HTR-8/SVneo (cell line): Measurements from ENCODE around the gene C1QTNF12.
"Not testable (repeated sequence)": the region's sequence is repeated elsewhere in the genome, so short reads cannot be mapped to it uniquely, and the experiment has no call there.

ENCODE experiments used
- DNase-seq: peaks from one replicate; pipeline ENCODE4 v3.0.0; 2011; ENCODE audit warnings: low spot score, mixed read lengths; ENCODE audit not compliant: insufficient read length
- FAIRE-seq: peaks from 2 replicates; lab custom pipeline; 2011; peaks lifted over from hg19 to GRCh38; lab: Jason Lieb, UNC

The C1QTNF12 gene

GRCh38 chr1:1260843-1261560, 14.5 kb upstream of the C1QTNF12 start:
- no peak for FAIRE-seq

GRCh38 chr1:1259951-1260600, 13.6 kb upstream of the C1QTNF12 start:
- DNase-seq (no peak), FAIRE-seq (no peak)

More at GRCh38 chr1:1260843-1261560, 14.5 kb upstream of the C1QTNF12 start:
- DNase-seq = no peak

DNA sequence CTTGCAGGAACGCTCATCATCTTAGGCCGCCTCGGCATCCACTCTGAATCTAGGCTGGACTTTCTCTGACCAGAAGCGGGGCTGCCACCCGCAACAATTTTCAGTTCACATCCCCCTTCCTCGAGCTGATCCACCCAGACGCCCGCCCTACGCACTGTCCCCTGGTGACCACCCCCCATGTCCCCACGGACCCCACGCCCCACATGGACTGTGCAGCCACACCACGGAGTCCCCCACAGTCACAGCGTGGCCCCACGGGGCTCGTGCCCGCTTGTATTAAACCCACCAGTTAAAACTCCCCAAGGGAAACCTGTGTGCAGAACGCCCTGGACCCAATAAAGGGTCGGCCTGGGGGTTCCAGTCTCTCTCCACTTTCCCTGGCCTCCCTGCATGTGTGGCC, 13.0 kb upstream of the C1QTNF12 start:
- FAIRE-seq (no peak), DNase-seq (no peak)

GRCh38 chr1:1259119-1259488, 12.6 kb upstream of the C1QTNF12 start:
- peak; percentile 98 for FAIRE-seq
- no peak for DNase-seq

- FAIRE-seq (no peak), DNase-seq (no peak)
These were observed 10.7 kb upstream of the C1QTNF12 start for GRCh38 chr1:1256956-1257871.

- DNase-seq (no peak), FAIRE-seq (no peak)
These were observed 9.1 kb upstream of the C1QTNF12 start for GRCh38 chr1:1255611-1256010.

DNA sequence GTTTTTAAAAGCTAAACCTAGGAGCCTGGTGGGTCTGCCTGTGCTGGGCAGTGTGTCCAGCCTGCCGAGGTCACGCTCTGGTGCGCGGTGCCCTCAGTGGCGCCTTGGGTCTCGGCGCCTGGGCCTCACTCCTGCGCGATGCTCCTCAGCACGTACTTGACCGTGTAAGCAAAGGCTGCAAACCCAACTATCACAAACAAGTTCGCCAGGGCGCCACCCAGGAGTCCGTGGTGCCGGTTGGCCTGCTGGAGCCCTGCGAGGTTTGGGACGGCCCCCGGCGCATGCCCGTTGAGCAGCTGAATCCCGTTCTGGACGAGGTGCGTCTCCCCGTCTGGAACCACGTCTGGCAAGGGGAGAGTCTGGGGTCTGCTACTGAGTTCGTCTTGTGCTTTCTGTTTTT, 8.6 kb upstream of the C1QTNF12 start:
- no peak for FAIRE-seq
- DNase-seq = no peak

DNA sequence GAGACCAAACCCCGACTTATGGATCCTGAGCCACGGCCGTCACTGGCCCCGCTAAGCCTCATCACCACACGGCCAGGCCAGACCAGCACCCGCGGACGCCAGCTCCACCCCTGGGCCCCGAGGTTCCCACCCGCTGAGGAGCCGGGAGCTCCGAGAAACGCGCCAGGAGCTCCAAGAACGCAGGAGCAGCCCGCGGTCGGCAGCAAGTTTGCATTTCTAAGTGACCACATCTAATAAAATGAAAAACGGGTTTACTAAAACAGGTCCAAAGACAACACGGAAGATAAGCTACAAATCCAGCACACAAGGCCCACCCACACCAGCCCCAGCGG, 8.1 kb upstream of the C1QTNF12 start:
- DNase-seq (no peak), FAIRE-seq (no peak)

GRCh38 chr1:1253972-1254666, 7.6 kb upstream of the C1QTNF12 start:
- FAIRE-seq (no peak), DNase-seq (no peak)

GRCh38 chr1:1253314-1253713, 6.8 kb upstream of the C1QTNF12 start:
- no peak for DNase-seq
- FAIRE-seq = no peak

DNA sequence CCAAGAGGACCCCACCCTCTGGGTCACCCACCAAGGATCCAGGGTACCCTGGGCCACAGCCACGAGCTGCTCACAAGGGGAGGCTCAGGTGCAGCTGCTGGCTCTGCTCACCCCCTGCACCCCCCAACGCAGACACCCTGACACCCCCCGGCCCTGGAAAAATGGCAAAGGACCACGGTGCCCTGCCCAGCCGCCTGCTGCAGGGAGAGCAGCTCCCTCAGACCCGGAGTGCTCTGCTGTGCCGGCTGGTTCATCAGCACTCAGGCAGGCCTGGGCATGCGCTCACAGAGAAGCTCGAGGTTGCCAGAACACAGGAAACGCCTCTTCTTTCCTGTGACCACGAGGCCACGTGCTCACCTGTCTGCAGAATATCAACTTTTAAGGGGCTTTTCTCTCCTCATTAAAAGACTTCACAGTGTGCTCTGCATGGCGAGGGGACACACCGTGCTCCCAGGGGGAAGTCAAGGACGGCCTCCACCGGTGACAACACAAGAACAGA, 4.3 kb upstream of the C1QTNF12 start:
- FAIRE-seq = peak; percentile 20

GRCh38 chr1:1248009-1248913, 1.7 kb upstream of the C1QTNF12 start:
- peak; percentile 51 for FAIRE-seq
- DNase-seq = not testable (repeated sequence)

More for the DNA sequence above, 4.3 kb upstream of the C1QTNF12 start:
- peak; percentile 33 for DNase-seq

DNA sequence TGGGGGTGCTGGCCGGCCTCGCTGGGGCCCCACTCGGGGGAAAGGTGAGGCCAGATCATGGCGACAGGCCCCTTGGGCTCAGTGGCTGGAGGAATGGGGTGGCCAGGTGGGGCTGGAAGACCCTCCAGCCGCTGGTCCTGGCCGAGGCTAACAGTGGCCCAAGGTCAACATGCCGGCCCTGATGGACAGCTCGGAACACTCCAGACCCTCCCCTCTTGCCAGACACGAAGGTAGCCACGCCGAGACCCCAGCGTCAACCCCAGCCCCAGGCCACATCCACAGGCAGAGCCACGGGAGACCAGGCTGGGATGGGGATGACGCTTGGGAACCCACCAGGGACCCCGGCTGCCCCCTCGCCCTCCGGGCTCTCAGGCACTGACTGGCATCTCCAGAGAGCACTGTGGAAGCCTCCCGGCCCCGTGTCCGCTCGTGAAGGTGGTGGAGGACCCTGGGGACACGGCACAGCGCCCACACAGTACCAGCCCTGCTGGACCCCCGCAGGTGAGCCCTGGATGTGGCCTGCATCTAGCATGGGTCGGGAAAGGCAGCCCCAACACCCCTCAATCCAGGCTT, 905 bp upstream of the C1QTNF12 start:
- FAIRE-seq (no peak), DNase-seq (no peak)

DNA sequence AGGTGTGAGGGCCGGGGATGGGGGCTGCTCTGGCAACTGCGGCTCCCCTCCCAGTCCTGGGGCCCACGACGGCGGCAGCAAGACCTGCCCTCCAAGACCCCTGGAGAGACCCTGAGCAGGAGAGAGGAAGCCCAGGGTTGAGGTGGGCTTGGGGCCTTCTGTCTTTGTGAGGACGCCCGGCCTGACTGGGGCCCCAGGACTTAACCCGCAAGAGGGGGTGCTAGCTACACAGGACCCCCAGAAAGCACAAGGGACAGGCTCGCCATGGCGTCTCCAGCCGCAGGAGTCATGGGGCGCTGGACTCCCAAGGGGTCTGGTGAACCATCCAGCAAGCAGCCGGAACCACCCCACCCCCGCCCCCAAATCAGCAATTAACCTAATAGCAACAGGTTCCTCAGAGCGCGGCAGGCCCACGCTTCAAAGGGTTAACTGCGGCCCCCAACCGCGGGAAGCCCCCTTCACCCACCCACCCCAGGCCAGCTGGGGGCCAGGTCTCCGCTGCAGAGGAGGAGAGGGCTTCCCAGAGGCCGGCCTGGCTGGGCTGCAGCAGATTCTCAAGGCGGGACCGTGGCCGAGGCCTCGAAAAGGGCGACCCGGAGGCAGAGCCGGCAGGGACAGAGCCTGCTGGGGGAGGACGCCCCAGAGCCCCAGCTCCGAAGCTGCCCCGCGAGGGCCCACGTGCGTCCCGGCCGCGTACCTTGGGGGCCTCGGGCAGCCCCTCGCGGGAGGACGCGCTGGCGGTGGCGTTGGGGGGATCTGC, 525 bp downstream of the C1QTNF12 start:
- no peak for FAIRE-seq
- DNase-seq = no peak

DNA sequence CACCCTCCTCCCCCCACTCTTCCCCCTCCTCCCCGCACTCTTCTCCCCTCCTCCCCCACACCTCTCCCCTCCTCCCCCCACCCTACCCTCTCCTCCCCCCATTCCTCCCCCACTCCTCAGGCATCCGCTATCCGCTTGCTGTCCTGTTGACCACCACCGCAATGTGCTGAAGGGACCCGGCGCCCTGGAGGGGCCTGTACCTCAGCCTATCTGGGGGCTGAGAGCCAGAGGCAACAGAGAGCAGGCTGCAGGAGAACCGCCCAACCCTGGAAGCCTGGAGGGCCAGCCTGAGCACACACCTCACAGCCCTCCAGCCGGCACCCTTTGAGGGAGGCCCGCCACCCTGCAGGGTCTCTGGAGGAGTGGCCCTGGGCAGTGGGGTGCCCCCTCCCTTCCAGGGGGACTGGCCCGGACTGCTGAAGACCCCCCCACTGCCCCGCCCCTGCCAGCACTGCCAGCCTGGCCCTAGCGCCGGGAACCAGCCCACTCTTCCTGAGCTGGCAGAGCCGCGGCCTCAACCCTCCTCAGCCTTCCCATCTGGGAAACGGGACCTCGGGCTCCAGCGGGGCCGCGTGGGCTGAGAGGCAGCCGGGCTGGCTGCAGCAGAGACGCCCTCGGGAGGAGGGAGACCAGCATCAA, 1.2 kb downstream of the C1QTNF12 start:
- FAIRE-seq (no peak), DNase-seq (no peak)

DNA sequence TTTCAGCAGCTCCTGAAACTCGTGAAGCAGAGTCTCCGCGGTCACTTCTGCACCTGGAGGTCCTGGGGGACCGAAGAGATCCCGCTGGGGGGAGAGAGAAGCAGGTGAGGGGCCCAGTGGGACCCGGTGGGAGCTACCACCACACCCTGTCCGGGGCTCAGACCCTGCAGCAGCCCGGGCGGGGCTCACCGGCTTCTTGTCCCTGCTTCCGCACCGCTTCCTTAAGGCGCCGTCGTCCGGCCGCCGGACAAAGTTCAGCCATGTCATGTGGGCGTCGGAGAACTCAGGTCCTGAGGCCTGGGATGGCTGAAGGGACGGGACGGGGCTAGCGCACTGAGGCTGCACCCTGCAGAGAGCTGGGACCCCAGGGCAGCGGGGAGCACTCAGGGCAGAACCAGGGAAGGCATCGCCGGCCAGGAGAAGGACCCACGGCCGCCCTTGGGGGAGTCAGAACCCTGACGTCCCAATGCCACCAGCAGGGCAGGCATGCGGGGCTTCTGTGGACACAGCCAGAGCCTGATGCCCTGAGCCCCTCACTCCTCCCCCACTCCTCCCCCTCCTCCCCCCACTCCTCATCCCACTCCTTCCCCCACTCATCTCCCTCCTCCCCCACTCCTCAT, 2.2 kb downstream of the C1QTNF12 start:
- DNase-seq (no peak), FAIRE-seq (no peak)

DNA sequence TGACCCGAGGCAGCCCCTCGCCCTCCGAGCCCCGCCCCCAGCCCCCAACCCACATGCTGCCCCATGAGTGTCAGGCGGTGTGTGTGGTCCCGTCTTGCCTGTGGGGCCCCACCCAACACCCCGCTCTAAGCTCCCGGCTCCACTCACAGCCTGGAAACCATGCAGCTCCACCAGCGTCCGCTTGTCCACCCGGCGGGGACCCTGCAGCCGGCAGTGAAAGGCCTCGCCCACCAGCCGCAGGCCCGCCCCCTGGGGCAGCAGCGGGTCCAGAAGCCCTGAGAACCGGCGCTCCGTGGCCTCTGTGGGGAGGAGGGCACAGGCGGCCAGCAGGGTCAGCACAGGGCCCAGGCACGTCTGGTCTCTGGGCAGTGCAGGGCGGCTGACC, 2.7 kb downstream of the C1QTNF12 start:
- FAIRE-seq (no peak), DNase-seq (no peak)
